Activated CD4-positive, alpha-beta T cell treated with anti-CD3 and anti-CD28 coated beads for 1 hour (primary cell): Measurements from ENCODE around the gene PAX5.

Experiments used
- DNase-seq: peaks from one replicate; pipeline ENCODE4 v3.0.0-alpha.2; 2020

The PAX5 gene

DNA sequence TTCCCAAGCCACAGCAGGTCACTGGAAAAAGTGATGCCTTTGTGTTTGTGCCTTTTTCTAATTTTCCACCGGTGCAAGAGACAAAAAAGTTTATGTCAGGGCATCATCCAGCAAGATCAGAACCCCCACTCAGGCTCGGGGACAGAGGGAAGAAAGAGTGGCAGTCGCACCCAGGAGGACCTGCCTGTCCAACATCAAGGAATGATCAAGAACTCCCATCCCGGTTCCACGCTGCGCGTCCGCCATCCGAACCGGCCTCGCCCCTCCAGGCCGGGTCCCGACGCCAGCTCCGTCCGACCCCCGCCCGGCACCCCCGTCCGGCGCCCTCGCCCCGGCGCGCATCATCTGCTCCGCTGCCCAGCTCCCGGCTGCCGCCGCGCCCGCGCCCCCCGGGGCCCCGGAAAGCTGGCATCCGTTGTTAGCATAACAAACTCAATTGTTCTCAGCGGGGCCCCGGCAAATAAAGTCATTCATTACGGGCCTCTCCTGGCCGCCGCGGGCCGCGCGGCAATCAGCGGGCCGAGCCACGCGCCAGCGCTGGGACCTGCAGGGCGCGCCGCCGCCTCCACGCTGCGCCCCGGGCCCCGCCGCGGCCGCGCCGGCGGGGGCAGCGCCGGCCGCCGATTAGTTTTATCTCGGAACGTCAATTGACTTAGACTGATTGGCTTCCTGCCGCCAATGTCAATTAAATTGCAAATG, 48.1 kb downstream of the PAX5 start:
- no peak for DNase-seq

DNA sequence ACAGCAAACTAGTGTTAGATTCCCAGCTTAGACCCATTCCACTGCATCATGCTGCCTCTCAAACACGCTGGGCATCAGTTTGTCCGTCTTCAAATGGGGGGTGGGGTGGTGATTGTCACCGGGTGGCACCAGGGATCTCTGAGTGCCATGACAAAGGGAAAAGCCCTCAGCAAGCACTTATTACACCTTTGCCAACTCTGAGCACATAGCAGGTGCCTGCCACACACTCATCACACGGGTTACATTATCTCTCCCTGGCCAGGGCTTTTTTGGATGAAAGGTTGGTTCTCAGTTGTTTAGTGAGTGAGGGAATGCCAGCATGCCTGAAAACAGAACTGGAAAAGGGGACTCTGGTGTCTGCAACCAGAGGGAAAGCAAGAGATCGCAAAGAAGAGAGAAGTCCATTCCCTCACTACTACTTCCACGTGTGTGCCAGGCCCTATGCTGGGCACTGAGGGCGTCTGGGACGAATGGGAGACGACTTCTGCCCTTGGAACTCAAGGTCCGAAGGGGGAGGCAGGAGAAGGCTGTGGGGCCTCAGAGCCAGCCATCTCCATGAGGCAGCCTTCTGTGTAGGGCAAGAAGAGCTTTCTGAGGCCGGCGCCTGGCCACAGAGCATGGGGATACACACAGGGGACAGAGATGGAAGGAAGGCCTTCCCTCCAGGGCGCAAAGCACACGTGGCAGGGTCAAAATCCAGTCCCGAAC, 48.9 kb downstream of the PAX5 start:
- no peak for DNase-seq

DNA sequence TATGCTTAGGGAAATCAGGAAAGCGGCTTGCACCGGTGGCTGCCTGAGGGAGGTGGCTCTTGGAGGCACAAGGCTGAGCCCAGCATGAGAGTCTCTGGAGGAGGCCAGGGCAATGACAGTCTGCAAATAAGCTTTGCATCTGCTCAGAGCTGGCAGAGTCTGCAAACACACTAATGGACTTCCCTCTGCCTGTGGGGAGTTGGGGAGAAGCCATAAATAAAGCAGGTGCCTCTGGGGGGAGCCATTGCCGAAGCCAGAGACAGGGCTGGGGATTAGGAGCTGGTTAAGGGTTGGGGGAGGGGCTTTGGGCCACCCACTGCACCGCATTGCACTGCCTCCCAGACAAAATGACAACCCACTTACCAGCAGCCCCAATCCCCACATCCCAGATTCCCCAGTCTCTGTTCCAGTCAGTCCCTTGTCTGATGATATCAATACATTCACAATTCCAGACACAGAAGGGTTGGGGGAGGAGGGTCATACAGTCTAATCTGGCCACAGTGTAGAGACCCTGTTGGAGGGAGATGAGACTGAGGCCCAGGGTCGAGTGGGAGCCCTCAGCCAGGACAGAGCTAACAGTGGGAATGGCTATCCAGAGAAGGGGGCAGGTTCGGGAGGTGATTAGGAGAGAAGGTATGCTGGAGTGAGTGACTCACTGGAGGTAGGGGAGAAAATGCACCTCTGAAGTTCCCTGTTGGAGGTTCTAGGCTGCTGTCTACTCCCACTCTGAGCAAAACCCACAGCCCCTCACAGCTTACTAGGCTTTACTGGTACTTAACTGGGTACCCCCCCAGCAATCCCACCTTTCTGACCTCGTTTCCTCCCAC, 53.7 kb downstream of the PAX5 start:
- DNase-seq = no peak

DNA sequence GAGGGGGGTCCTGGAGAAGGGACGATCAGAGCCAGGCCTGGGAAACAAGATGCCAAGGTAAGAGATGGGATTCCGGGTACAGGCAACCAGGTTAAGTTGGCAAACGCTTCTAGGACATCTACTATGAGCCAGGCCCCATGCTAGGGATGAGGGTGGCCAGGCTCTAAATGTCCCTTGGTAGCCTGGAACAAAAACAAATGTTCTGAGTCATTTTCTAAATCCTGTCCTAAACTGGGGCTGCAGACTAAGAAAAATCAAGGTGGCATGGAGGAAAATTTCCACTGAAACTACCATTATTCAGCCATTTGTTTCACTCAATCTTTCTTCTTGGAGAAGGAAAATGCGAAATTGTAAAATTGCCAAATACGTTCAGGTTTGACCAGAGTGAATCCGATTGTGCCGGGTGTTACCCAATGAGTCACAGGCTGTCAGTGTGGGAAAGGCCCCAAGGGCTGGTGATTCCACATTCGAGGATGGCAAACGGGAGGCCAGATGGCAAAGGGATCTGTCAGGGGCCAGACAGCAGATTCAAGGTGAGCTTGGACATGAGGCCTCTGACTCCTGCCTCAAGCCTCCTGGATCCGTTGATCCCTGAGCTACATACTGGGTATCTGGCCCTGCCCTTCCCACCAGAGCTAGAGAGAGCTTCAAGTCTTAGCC, 57.6 kb downstream of the PAX5 start:
- DNase-seq = no peak

DNA sequence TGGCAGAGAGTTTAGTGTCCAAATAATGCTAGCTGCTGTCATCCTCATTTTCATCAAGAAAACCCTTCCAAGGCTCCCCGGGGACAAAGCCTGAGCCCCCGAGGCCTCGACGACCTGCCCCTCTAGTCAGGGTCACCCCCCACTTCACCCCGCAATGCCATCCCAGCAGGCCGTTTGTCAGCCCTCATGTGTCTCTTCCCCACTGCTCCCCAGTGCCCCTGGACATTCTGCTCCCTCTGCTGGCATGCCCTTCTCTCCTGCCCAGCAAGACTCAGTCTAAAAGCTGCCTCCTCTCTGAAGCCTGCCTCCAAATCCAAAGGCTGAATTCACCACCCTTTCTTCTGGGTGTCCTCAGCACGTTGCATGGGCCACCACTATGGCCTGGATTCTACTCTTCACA, 59.3 kb downstream of the PAX5 start:
- DNase-seq = no peak

DNA sequence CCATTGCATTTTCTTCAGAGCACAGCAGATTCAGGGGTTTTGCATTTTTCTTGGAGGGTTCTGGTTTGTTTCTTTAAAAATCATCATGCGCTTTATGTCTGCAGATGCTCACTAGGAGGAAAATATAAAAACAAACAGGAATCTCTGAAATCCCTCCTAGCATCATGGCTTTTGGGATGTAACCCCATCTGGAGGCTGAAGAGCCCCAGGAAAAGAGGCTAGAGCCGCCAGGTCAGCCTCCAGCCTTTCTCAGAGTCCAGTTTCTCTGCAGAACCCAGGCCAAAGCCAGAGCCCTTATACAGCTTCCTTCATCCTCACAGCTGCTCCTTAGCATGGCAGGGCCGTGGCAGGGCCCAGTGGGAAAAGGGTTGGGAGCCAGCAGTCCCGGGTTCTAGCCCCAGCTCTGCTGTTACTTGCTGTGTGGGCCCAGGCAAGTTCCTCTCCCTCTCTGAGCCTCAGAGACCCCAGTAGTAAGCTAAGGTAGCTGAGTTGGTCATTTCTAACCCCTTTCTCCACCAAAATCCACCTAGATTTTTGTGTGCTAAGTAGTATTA, 62.1 kb downstream of the PAX5 start:
- DNase-seq = no peak

DNA sequence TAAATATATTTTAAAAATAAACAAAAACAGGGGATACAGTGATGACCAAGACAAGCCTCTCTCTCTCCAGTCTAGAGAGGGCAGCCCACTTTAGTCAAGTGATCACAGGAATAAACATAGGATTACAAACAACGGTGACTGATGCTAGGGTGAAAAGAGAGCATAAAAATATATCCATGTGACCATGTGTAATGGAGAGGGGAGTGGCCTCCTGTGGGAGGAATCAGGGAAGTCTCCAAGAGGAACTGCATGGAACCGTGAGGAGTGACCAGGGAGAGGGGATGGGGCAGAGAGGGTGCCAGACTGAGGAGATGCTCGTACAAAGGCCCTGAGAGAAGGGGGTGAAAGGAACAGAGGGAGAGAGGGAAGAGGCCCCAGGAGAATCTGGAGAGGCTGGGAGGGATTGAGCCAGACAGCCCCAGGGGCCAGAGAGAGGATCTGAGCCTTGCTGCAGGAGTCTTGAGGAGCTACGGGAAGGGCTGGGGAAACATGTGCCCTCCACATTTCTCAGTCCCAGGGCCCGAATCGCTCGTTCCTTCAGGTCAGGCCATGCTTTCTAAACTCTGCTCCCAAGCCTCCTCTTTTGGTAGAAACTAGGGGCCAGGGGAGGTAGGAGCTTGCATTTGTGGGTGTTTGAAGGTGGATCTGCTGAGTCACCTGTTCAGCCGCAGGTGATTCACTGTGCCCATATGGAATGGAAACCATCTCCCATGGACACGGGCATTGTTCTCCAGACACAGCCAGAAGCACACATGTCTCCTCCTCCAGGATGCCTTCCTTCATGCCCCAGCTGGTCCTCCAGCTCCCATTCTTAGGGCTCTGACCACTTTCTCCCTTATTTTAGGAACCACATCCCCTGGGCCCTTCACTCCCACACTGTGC, 63.8 kb downstream of the PAX5 start:
- no peak for DNase-seq

DNA sequence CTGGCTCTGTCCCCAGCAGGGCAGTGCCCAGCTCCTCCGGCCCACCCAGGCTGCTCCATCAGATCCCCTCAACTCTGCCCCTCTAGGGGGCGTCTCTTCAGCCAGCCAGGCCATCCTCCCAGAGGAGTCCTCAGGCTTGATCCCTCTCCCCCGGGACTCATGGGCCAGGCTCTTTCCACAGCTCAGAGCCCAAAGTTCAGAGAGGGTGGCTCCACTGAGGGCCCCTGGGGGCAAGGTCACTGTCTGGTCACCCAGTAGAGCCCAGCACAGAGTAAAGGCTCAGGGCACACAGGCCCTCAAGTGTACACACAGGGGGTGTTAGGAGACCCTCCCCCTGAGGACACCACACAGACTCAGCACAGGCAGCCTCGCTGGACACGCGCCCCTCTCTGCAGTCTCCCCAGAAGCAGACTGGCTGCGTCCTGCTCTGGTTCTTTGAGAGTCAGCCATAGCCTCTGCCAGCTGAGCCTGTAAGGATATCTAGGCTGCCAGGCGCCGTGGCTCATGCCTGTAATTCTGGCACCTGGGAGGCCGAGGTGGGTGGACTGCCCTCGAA, 64.8 kb downstream of the PAX5 start:
- no peak for DNase-seq

DNA sequence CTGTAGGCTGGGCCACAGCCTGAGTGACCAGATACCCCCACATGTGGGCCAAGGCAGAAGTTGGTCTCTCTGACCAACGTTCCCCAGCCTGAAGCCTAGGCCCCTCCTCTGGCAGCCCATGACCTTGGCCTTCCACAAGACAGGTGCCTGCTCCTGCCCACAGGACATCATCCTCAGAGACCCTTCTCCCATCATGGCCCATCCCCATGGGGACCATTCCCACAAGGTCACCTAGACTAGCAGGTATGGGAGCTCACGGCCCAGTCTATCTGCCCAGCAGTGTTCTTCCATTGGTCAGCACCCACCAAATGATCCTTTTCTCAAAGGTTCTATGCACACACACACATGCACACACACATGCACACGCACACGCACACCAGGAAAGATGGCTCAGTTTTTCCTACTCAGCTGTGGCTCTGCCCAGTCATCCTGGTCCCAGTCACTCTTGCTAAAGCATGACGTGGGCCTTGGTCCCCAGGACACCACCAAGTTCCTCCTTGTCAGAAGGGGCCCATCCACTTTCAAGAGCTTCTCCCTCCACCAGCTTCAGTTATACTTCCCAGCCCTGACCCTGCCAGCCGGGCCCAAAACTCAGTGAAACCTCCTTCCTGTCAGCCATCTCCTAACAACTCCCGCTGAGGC, 65.4 kb downstream of the PAX5 start:
- DNase-seq = no peak

DNA sequence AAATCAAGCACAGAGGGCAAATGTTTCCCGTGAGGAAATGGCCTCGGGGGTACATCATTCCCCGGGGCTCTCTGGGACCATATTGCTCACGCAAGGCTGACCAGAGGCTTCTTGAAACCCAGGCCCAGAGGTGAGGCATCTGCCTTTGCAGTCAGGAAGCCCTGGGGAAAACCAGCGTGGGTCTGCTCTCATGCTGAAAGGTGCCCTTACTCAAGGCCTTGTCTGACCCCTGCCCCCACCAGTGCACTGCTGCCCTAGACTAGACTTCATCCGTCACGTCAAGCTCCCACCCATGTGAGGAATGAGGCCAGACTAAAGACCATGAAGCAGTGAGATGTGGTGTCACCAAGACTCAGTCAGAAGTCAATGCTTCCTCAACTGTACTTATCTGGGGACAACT, 66.1 kb downstream of the PAX5 start:
- no peak for DNase-seq

DNA sequence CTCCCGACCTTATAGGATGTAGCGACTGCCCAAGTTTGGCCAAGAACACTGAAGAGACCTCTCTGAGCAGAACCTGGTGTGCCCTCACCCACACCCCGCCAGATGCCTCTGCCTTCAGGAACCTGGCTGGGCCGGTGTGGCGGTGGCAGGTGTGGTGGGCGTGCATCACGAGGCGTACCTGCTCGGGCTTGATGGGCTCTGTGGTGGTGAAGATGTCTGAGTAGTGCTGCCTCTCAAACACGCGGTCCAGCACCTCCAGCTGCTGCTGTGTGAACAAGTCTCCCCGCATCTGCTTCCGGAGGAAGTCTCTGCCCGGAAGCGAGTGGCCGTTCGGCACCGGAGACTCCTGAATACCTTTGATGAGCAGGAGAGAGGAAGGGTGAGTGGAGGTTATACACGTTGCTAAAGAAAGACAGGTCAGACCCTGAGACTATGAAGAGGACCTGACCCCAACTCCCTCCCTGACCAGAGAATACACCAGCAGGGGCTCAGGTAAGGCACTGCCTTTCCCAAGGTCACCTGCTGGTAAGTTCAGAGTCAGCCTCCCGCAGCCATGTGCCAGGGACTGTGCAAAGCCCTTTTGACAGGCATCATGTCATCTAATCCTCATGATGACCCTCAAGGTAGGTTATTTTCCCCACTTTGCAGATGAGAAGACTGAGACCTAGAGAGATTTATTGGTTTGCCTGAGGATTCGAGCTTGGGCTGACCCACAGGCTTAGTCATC, 67.5 kb downstream of the PAX5 start:
- no peak for DNase-seq

DNA sequence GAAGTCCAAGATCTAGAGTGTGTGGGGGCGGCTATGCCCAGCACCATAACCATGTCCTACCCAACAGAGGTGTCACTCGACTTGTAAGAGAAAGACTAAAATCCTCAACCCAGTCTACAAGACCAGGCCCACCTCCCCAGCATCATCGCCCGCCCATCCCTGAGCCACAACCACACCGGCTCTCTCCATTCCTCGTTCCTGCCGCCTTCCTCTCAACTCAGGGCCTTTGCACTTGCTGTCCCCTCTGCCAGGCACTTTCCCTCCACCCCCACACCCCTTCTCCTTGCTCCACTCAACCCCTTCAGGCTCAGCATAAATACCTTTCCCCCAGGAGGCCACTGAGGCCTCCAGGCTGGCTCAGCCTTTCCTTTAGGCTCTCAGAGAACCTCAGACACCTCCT, 69.3 kb downstream of the PAX5 start:
- no peak for DNase-seq

DNA sequence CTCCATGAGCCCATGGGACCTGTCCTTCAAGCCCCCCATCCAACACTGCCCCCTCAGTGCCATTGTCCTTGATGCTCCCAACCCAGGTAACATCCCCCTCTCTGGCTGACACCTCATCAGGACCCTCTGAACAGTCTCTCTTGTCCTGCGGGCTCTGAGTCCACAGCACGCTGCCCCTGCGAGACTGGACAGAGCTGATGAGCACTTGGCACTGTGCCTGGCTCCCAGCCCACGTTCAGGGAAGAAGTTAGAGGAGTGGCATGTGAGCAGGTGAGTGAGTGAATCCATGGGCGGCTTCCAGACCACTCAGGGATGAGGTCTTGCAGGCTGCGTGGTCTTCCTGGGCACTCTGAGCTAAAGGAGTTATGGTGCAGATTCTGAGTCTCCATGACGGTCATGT, 70.7 kb downstream of the PAX5 start:
- no peak for DNase-seq

DNA sequence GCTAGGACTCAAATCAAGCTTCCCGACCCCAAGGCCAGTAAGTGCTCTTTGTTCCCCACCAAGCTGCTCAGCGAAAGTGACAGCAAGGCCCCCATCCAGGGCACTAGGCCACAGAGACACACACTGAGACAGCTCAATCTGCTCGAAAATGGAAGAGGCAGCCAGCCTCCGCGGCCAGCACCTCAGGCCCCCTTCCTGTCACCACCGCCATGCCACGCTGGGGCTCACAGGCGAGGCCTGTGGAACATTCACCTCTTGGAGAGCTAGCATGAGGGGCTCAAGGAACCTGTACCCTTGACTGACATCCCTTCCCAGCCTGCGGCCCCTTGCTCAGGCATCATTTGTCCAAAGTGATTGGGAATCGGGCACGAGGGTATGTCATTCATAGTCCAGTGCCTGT, 71.4 kb downstream of the PAX5 start:
- no peak for DNase-seq

DNA sequence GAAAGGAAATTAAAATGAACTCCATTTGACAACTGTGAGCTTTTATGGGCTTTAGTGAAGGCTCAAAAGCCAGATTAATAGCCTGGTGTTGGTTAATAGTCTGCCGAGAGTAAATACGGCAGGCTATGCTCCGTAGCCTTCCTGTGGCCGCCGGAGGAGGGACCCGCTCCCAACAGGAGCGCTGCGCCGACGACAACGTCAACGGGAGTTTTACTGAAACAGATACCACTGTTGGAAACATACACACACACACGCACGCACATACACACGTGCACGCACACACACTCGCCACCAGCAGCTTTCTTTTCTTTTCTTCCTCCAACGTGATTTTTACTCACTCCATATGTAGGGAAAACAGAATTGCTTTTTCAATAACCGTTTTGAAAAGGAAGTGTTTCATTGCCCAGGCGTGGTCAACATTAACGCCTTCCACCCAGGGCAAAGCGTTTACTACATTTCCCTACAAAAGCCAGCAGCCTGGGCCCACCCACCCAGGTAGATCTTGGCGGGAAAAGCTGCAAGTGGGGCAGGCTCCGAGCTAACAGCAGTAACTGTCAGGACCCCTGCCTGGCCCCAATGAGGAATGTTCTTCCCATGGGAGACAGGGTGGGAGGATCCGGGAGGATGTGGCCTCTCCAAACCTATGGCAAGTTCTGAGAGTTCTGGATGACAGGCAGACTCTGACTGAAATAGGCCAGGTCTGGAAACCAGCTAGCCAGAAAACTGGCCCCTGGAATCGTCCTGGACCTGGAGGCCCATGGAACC, 72.3 kb downstream of the PAX5 start:
- DNase-seq = no peak

DNA sequence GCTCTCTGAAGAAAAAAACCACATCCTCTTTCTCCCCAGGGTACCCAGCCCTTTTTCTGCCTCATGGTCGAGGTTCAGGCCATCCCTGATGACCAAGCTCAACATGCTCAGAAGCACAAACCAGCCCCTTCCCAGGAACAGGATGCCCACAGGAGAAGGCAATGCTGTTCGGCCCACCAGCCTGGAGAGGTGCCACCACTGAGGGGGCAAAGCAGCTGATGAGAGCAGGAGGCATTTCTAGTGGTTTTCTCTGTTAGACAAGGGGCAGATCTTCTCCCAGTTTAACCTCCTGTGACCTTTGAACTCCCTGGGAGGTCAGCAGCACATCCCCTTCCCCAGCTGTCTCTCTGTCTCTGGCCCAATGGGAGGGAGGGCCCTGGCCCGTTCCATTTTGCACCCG, 73.0 kb downstream of the PAX5 start:
- DNase-seq = no peak

DNA sequence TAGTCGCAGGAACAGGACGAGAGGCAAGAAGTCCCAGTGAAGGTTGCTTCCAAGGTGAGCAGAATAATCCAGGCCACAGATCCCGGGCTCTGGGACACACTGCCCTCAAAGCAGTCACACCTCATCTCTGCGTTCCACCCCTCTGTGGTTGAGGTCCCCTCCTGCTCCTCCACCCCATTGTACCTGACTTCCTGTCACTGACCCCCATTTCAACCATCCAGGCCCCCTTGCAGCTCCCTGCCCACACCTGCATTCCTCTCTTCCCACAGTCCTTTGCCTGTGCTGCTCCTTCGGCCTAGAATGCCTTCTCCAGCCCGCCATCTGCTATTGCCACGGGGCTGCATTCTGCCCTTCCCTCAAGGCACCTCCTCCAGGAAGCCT, 73.5 kb downstream of the PAX5 start:
- DNase-seq = no peak

DNA sequence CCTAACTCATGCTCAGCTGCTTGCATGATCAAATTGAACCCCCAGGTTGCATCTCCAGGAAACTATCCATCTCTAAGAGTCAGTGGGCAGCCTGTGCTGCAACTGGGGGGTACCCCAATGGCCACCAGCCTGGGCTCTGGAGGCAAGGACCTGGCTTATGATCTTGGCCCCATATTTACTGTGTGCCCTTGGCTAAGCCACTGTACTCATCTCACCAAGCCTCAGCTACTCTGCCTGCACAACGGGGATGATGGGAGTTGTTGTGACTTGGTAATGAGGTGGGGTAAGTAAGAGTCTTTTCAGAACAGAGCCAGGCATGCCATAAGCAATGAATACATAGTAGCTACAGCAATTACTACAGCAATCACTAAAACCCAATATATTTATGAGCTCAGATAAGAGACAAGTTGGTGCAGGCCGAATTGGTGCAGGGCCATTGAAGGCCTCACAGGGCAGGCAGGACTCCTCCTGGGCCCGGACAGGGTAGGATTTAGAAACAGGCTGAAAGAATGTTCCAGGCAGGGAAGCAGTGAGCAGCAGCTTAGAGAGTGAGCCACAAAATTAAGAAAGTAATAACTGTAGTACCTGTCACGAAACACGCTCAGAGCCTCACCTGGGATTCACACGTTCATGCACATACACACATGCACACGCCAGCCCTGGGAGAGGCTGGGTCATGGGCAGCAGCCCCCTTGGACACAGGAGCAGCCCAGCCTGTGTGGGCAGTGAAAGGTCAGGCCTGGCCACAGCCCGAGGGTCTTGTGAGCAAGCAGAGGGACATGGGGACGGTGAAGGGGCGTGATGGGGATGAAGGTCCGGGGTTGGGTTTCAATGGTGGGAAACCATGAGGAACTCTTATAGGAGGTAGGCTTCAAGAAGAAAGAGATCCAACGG, 74.1 kb downstream of the PAX5 start:
- no peak for DNase-seq

DNA sequence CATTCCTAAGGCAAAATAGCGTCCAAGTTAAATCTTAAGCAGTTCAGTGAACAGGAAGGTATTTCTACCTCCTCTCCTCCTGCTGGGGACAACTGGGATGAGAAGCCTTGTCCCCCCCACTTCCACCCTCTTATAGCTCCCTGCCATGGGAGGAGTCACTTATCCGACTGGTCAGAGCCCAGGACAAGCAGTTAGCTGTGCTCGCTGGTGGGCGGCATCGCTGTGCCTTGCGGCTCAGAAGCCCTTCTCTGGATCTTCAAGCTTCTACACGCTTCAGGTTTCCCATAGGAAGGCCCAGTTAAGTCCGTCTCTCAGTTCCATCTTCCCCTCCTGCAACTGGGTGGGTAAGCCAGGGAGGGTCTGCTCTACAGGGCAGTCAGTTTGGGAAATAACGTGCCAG, 77.2 kb downstream of the PAX5 start:
- DNase-seq = no peak
